GM23338 (cell line): ENCODE data around the gene ACSL3. TPM values are rescaled to one million over a fixed set of nuclear protein-coding genes. Genes with fewer than 3 reads are reported as not detected.

Experiments used
- ATAC-seq: fragments of 200-7000 bp; cut with Tn5 transposase; 3 replicates; pipeline ENCODE4 v1.9.1; 2020
- DNase-seq: peaks from one replicate; pipeline ENCODE4 v3.0.0-alpha.2; 2015; ENCODE audit warnings: low spot score
- H2AFZ ChIP-seq: fragments of 200-600 bp; sonication (generic); 2 replicates; pipeline ENCODE4 v1.8.0; 2016; ENCODE audit warnings: antibody characterized with exemption, mild to moderate bottlenecking, moderate library complexity
- H3F3A ChIP-seq: fragments of 200-600 bp; sonication (generic); replicated peaks from 2 replicates; pipeline ENCODE4 v1.8.0; 2017; ENCODE audit warnings: antibody characterized with exemption, mixed run types, low read depth
- H3K27ac ChIP-seq: fragments of 200-600 bp; sonication (generic); 2 replicates; pipeline ENCODE4 v1.6.1; 2016; ENCODE audit warnings: low read depth
- H3K27me3 ChIP-seq: fragments of 200-600 bp; sonication (generic); 2 replicates; pipeline ENCODE4 v1.8.0; 2016; ENCODE audit warnings: mild to moderate bottlenecking, mixed run types, moderate library complexity; ENCODE audit not compliant: insufficient read depth
- H3K36me3 ChIP-seq: fragments of 200-600 bp; sonication (generic); 2 replicates; pipeline ENCODE4 v1.8.0; 2016; ENCODE audit warnings: mild to moderate bottlenecking; ENCODE audit not compliant: insufficient read depth
- H3K4me1 ChIP-seq: fragments of 200-600 bp; sonication (generic); 2 replicates; pipeline ENCODE4 v1.8.0; 2016; ENCODE audit warnings: mild to moderate bottlenecking, moderate library complexity; ENCODE audit not compliant: insufficient read depth
- H3K4me2 ChIP-seq: fragments of 200-600 bp; sonication (generic); 2 replicates; pipeline ENCODE4 v1.7.1; 2017; ENCODE audit warnings: mixed run types
- H3K4me3 ChIP-seq: fragments of 200-600 bp; sonication (generic); 2 replicates; pipeline ENCODE4 v1.6.1; 2016; ENCODE audit warnings: mixed run types
- H3K79me2 ChIP-seq: fragments of 200-600 bp; sonication (generic); replicated peaks from 2 replicates; pipeline ENCODE4 v1.8.0; 2017; ENCODE audit warnings: mild to moderate bottlenecking; ENCODE audit not compliant: insufficient read depth
- H3K9me2 ChIP-seq: fragments of 200-600 bp; sonication (generic); 2 replicates; pipeline ENCODE4 v1.8.0; 2017; ENCODE audit not compliant: insufficient read depth
- H4K20me1 ChIP-seq: fragments of 200-600 bp; sonication (generic); replicated peaks from 2 replicates; pipeline ENCODE4 v1.8.0; 2017; ENCODE audit warnings: mild to moderate bottlenecking; ENCODE audit not compliant: insufficient read depth
- H3K27ac Mint-ChIP-seq: 2 replicates; pipeline ENCODE4 v1.8.0; 2020; ENCODE audit warnings: inconsistent platforms, mild to moderate bottlenecking, moderate library complexity, mixed read lengths
- H3K27me3 Mint-ChIP-seq: 3 replicates; pipeline ENCODE4 v1.8.0; 2022; ENCODE audit warnings: low read depth, mild to moderate bottlenecking, moderate library complexity, mixed read lengths, inconsistent platforms; ENCODE audit not compliant: insufficient read depth, poor library complexity
- H3K36me3 Mint-ChIP-seq: 3 replicates; pipeline ENCODE4 v1.8.0; 2021; ENCODE audit warnings: low read depth, mild to moderate bottlenecking, inconsistent platforms, moderate library complexity, mixed read lengths
- H3K4me1 Mint-ChIP-seq: 3 replicates; pipeline ENCODE4 v1.8.0; 2020; ENCODE audit warnings: mild to moderate bottlenecking, inconsistent platforms, mixed read lengths
- H3K4me3 Mint-ChIP-seq: 3 replicates; pipeline ENCODE4 v1.8.0; 2021; ENCODE audit warnings: moderate library complexity, mild to moderate bottlenecking, inconsistent platforms, mixed read lengths
- H3K9me3 Mint-ChIP-seq: 3 replicates; pipeline ENCODE4 v1.8.0; 2020; ENCODE audit warnings: moderate library complexity, mild to moderate bottlenecking, inconsistent platforms, mixed read lengths
- CREB1 ChIP-seq: fragments of 250-450 bp; sonication (Bioruptor Pico); IDR thresholded peaks from 2 replicates; pipeline ENCODE4 v1.5.0; 2020; ENCODE audit warnings: low read depth, mild to moderate bottlenecking, moderate library complexity
- ETS1 ChIP-seq: IDR thresholded peaks from 2 replicates; pipeline ENCODE4 v1.6.1; 2016; ENCODE audit warnings: antibody characterized with exemption
- EZH2 ChIP-seq: fragments of 200-600 bp; sonication (generic); IDR thresholded peaks from one replicate; pipeline ENCODE4 v1.8.0; 2017; ENCODE audit warnings: antibody characterized with exemption, mild to moderate bottlenecking, low read depth; ENCODE audit not compliant: unreplicated experiment
- EZH2phosphoT487 ChIP-seq: fragments of 200-600 bp; sonication (generic); IDR thresholded peaks from one replicate; pipeline ENCODE4 v1.8.1; 2018; ENCODE audit warnings: antibody characterized with exemption; ENCODE audit not compliant: unreplicated experiment
- JUNB ChIP-seq: IDR thresholded peaks from one replicate; pipeline ENCODE4 v1.6.1; 2016; ENCODE audit warnings: antibody characterized with exemption; ENCODE audit not compliant: unreplicated experiment
- NANOG ChIP-seq: IDR thresholded peaks from 2 replicates; pipeline ENCODE4 v1.6.1; 2016; ENCODE audit warnings: antibody characterized with exemption, borderline replicate concordance
- POLR2AphosphoS5 ChIP-seq: IDR thresholded peaks from 2 replicates; pipeline ENCODE4 v1.6.1; 2016; ENCODE audit warnings: antibody characterized with exemption, low read depth
- REST ChIP-seq: IDR thresholded peaks from one replicate; pipeline ENCODE4 v1.6.1; 2018; ENCODE audit warnings: antibody characterized with exemption; ENCODE audit not compliant: unreplicated experiment
- STAT1 ChIP-seq: IDR thresholded peaks from one replicate; pipeline ENCODE4 v1.6.1; 2016; ENCODE audit warnings: antibody characterized with exemption; ENCODE audit not compliant: unreplicated experiment
- ZNF331 ChIP-seq: fragments of 250-450 bp; sonication (Bioruptor Pico); IDR thresholded peaks from 2 replicates; pipeline ENCODE4 v1.5.0; 2020; ENCODE audit warnings: low read depth, mild to moderate bottlenecking, moderate library complexity
- polyA plus RNA-seq: library from polyadenylated mRNA; unstranded; fragments of >200 nt; fragmentation: Nextera tagmentation; extraction: Ambion mirVana; gene quantifications from 2 replicates; pipeline ENCODE4 v1.2.1, GENCODE V29; 2016
- total RNA-seq: library from RNA; depleted of rRNA; stranded (reverse); fragments of >200 nt; shearing (Covaris generic); gene quantifications from 2 replicates; pipeline ENCODE4 v1.2.3, GENCODE V29; 2014
- TF ChIP-seq, protein P1 (sequence below), 2 experiments: fragments of 200-600 bp in 1 of 2; sonication (generic) in 1 of 2; conservative IDR thresholded peaks; 2 replicates each; pipeline versions ENCODE4 v1.5.1 to v1.6.1; 2016 to 2017; ENCODE audit warnings: antibody characterized with exemption in 2 of 2, low read depth in 2 of 2, mild to moderate bottlenecking in 2 of 2, moderate library complexity in 1 of 2

The ACSL3 gene
- total and polyA plus RNA-seq, 2 experiments from 2014 or later = 55.3 to 130 TPM

- Histone ChIP-seq H3K4me1 (no peaks in the 10 kb centered on the region), H4K20me1 (0 out of 2 replicates have a peak, but pooled peaks cover 5% of the 10 kb centered on the region), H3K79me2 (peaks cover 6% of the 10 kb centered on the region; the same call in 1 of the 2 replicates), H3K27ac (no peak overlapping the region), H3K4me2 (no peak overlapping the region), H3K4me3 (no peak overlapping the region), H3F3A (no peaks in the 10 kb centered on the region), H3K9me2 (no peaks in the 10 kb centered on the region), H3K36me3 (peaks cover 17% of the 10 kb centered on the region), H3K27me3 (no peaks in the 10 kb centered on the region), H2AFZ (no peak overlapping the region)
- peaks cover 13% of the 10 kb centered on the region; the same call in 2 of the 3 replicates for H3K9me3 Mint-ChIP-seq
- H3K36me3 Mint-ChIP-seq = peaks cover 49% of the 10 kb centered on the region
- H3K4me1 Mint-ChIP-seq = peaks cover 8% of the 10 kb centered on the region; the same call in 2 of the 3 replicates
- H3K27ac Mint-ChIP-seq = no peak overlapping the region
- no peak for ATAC-seq
- no peak for DNase-seq
- H3K4me3 Mint-ChIP-seq = no peak overlapping the region
- no peak for TF ChIP-seq ZNF331
- TF ChIP-seq REST = no peak
- TF ChIP-seq JUNB = no peak
- no peak for TF ChIP-seq POLR2AphosphoS5
- TF ChIP-seq EZH2 = no peak
- TF ChIP-seq, protein P1, sequence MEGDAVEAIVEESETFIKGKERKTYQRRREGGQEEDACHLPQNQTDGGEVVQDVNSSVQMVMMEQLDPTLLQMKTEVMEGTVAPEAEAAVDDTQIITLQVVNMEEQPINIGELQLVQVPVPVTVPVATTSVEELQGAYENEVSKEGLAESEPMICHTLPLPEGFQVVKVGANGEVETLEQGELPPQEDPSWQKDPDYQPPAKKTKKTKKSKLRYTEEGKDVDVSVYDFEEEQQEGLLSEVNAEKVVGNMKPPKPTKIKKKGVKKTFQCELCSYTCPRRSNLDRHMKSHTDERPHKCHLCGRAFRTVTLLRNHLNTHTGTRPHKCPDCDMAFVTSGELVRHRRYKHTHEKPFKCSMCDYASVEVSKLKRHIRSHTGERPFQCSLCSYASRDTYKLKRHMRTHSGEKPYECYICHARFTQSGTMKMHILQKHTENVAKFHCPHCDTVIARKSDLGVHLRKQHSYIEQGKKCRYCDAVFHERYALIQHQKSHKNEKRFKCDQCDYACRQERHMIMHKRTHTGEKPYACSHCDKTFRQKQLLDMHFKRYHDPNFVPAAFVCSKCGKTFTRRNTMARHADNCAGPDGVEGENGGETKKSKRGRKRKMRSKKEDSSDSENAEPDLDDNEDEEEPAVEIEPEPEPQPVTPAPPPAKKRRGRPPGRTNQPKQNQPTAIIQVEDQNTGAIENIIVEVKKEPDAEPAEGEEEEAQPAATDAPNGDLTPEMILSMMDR (conservative IDR thresholded peaks at IDR 0.05; ENCODE audit: low read depth in 2 of 2) = no peak
- TF ChIP-seq STAT1 = no peak
- TF ChIP-seq CREB1 = no peak
- no peak for TF ChIP-seq NANOG
- TF ChIP-seq ETS1 = no peak
- no peak for TF ChIP-seq EZH2phosphoT487
- H3K27me3 Mint-ChIP-seq = peaks cover 3% of the 10 kb centered on the region
Observed at GRCh38 chr2:222938327-222938726, 77.5 kb downstream of the ACSL3 start.
